ENCODE data around the gene DPYSL3.
A peak's percentile ranks its signal among the peaks of the same experiment; 100 is the strongest.

The DPYSL3 gene

GRCh38 chr5:147483961-147484707 is 25.7 kb downstream of the DPYSL3 start:
- peak; percentile 99 for DNase-seq (ENCODE audit: low read depth)
- no peak for TF ChIP-seq CTCF (IDR thresholded peaks at IDR 0.05; ENCODE audit: low read length, missing control alignments)
- no peak overlapping the region for H3K4me3 ChIP-seq (replicated peaks; ENCODE audit: low read depth, low read length)

GRCh38 chr5:147483188-147483790 is 26.6 kb downstream of the DPYSL3 start:
- TF ChIP-seq CTCF (IDR thresholded peaks at IDR 0.05; ENCODE audit: low read length, missing control alignments), result no peak
- DNase-seq (ENCODE audit: low read depth), result no peak
- H3K4me3 ChIP-seq (replicated peaks; ENCODE audit: low read depth, low read length), result no peak overlapping the region

GRCh38 chr5:147482706-147483180 is 27.1 kb downstream of the DPYSL3 start:
- no peak for DNase-seq (ENCODE audit: low read depth)
- no peak for TF ChIP-seq CTCF (IDR thresholded peaks at IDR 0.05; ENCODE audit: low read length, missing control alignments)
- no peak overlapping the region for H3K4me3 ChIP-seq (replicated peaks; ENCODE audit: low read depth, low read length)

- no peak overlapping the region for H3K4me3 ChIP-seq (replicated peaks; ENCODE audit: low read depth, low read length)
- TF ChIP-seq CTCF (IDR thresholded peaks at IDR 0.05; ENCODE audit: low read length, missing control alignments), result no peak
- DNase-seq (ENCODE audit: low read depth), result peak; percentile 84
Measured at GRCh38 chr5:147481874-147482705, 27.8 kb downstream of the DPYSL3 start.

GRCh38 chr5:147481376-147481775 is 28.5 kb downstream of the DPYSL3 start:
- DNase-seq (ENCODE audit: low read depth), result peak; percentile 76
- TF ChIP-seq CTCF (IDR thresholded peaks at IDR 0.05; ENCODE audit: low read length, missing control alignments), result no peak

GRCh38 chr5:147479949-147480348 is 29.9 kb downstream of the DPYSL3 start:
- TF ChIP-seq CTCF (IDR thresholded peaks at IDR 0.05; ENCODE audit: low read length, missing control alignments), result no peak
- DNase-seq (ENCODE audit: low read depth), result peak; percentile 61
- no peak overlapping the region for H3K4me3 ChIP-seq (replicated peaks; ENCODE audit: low read depth, low read length)

More at GRCh38 chr5:147481376-147481775, 28.5 kb downstream of the DPYSL3 start:
- no peak overlapping the region for H3K4me3 ChIP-seq (replicated peaks; ENCODE audit: low read depth, low read length)

Measured in fibroblast of pulmonary artery (primary cell).